NCI-H82 (cell line): ENCODE measurements around the gene XXYLT1.
"Not testable (repeated sequence)": the region's sequence is repeated elsewhere in the genome, so short reads cannot be mapped to it uniquely, and the experiment has no call there.

ENCODE experiments used
- DNase-seq: peaks from one replicate; lab custom pipeline; 2025; lab: John Stamatoyannopoulos, UW

Gene XXYLT1

DNA sequence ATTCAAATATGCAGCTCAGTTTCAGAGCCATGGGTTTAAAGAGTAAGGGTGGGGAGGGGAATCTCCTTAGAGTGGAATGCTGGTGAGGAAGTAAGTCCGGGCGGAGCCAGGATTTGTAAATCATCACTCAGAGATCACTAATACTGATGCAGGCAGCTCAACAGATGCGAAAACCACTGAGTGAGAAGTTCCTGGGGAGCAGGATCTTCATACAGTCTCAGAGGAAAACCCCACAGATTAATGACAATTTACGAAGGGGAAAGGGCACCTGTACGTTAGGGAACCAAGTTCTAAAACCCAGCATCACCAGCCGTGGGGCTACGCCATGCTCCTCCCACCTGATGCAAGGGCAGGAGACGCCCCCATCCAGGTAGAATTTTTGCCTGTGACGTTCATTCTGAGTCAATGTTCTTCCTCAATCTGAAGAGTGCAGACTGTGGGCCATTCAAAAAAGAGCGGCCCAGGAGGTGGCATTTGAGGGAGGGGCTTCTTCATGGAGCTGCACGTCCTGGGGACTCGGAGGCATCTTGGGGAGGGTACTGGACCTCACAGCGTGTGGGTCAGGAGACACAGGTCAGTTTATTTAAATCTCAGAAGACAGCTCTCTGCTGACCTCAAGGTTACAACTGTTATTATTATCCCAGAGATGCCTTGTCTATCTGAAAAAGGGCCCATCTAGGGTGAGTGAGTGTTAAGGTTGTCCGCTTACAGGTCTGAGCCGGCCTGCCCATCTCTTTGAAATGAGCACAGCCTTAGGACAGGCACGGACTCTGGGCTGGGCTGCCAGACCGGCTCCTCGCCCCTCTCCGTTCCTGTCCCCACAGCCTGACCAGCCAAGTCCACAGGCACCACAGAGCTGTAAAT lies 228.0 kb downstream of the XXYLT1 start:
- no peak for DNase-seq

DNA sequence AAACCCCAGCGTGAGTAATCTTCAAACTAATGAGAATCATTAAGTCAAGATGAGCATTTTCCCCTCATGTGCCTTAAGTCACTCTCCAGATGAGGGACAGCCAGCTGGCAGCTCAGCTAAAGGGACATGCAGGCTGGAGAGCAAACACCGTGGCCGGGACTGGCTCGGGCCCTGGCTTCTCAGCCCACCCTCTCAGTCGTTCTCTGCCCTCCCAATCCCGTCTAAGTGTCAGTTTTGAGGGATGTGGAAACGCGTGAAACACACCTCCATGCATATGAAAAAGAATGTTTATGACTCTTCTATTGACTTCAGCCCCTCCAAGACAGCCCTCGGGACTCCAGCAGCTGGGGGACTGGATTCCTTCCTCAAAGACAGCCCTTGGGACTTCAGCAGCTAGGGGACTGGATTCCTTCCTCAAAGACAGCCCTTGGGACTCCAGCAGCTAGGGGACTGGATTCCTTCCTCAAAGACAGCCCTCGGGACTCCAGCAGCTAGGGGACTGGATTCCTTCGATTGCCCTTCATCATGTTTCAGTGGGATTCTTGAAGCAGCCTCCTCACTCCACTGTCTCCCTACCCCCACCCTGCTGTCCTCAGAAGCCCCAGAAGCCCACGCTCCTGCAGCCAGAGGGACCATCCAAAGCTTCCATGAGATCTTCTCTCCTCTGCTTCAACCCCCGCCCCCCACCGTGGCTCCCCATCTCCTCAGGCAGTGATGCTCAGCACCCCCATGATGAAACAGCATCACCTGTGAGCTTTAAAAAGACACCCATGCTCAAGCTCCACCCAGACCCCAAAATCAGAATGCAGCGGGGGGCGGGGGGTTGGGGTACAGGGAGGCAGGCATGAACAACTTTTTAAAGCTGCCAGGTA lies 228.9 kb downstream of the XXYLT1 start:
- no peak for DNase-seq

DNA sequence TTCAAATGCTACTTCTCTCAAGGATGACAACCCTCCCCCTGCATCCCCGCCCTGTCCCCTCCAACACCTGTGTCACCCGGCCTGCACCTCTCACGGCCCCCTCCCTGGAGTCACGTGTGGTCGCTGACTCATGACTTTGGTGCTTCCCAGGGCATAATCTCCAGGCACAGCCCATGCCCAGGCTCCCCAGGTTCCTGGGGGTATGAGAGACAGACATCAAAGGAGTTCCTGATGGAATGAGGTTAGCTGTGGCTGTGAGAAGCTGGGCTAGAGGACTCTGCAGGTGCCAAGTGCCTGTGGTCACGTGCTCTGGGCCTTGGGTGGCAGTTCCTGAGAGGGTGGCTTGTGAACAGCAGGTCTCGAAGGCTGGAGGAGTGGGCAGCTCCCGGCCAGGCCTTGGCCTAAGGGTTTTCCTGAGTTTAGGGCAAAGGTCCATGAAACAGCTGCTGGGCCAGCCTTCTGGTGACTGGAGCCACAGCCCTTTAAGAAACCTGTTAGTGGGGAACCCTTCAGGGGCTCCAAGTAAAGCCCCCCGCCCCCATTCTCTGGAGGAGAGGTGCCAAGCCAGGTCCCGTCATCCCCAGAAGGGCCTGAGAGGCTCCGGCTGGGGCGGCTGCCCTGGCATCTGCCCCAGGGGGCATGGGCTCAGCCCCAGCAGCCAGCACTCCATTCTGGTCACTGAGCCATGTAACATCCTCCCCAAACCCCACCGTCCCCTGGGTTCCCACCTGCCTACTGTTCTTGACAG lies 230.0 kb downstream of the XXYLT1 start:
- no peak for DNase-seq

DNA sequence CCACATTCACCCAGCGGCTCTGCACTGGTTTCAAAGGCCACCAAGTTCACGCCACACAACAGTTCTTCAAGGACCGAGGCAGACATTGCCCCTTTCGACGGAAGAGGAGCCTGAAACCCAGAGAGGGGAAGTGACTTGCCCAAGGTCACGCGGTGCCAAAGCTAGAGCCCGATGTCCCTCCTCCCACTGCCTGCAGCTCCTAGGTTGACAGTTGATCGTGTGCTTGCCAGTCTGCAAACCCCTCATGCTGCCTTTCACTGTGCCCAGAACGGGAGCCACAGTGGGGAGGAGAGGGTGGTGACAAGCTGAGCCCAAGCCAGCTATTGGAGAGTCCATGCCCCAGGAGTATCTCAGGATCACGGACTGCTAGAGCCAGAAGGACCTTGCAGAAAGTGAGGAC lies 230.9 kb downstream of the XXYLT1 start:
- DNase-seq = no peak

DNA sequence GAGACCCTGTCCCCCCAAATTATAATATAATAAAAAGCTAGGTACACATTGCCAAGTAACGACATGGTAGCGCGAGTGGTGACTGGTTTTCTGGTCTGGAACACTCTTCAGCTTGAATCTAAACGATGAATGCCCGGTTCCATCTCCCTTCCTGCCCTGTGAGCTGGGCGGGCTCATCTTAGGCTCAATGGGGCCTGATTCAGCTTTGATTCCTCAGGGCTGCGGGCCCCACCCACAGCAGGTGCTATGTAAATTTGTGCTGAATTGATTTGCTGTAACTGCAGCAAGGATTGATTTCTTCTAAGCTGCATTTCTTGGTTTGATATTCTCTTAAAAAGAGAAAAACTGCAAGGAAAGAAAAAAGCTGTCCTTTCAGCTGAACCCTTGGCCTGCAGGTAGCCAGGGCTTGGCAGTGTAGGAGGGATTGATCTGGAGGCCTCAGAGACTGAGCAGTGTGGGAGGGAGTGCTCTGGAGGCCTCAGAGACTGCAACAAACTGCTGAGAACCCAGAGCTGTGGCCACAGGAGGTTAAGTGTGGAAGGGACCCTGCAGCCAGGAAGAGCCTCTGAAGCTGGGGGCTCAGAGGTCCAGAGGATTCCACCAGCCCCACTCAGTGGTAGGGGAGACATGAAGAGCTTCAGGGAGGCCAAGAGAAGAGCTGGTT lies 231.6 kb downstream of the XXYLT1 start:
- DNase-seq = no peak

DNA sequence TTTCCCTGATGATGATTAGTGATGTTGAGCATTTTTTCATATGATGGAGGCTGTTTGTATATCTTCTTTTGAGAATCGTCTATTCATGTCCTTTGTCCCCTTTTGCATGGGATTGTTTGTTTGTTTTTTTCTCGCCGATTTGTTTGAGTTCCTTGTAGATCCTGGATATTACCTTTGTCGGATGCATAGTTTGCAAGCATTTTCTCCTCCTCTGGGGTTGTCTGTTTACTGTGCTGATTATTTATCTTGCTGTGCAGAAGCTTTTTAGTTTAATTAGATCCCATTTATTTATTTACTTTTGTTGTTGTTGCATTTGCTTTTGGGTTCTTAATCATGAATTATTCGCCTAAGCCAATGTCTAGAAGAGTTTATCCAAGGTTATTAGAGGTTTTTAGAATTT lies 232.8 kb downstream of the XXYLT1 start:
- no peak for DNase-seq

DNA sequence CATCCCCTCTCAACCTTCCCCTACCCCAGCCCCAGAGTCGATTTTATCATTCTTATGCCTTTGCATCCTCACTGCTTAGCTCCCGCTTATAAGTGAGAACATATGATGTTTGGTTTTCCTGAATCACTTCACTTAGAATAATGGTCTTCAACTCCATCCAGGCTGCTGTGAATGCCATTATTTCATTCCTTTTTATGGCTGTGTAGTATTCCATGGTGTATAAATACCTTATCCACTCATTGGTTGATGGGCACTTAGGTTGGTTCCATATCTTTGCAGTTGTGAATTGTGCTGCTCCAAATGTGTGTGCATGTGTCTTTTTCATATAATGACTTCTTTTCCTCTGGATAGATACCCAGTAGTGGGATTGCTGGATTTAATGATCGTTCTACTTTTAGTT lies 233.4 kb downstream of the XXYLT1 start:
- not testable (repeated sequence) for DNase-seq

DNA sequence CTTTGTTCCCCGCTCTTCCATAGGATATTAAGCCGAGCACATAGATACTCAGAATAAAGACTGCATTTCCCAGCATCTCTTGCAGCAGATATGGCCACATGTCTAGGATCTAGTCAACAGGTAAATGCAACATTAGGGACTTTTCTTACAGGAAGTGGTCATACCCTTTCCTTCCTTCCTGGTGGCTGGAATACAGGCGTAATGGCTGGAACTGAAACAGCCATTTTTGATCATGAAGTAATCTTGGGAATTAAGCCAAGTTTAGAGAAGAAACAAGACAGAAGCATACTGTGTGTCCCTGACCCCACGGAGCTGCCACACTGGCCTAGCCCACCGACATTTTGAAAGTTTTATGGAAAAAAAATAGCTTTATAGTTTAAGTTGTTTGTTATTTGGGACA lies 234.0 kb downstream of the XXYLT1 start:
- no peak for DNase-seq

DNA sequence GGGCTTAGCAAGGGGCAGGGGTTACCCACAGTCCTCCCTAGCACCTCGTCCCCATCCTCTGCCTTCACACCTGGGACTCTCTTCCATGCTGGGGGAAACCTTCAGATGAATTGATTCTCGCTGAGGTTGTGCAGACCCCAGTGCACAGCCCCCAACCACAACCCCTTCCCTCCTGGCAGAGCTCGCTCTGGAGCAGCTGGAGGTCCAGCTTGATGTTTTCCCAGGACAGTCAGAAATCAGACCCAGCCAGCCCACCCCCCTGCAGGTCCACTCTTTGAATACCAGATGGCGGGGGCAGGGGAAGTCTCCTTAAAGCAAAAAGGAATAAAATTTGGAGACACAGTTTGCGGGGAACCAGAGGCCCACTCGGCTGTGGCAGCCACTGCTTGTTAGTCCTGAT lies 234.4 kb downstream of the XXYLT1 start:
- no peak for DNase-seq

DNA sequence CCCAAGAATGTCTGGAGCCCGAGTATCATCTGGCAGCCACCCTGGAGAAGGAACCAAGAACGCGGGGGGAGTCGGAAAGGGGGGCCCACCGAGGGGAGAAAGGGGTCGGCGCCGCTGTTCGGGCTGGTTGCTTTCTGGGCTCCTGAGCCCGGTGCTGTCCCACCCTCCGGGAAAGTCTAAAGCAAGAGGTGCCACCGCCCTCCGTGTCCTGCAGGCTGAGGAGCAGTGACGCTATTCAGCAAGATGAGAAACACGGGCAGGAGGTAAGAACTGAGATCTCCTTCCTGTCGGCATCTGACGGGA lies 234.8 kb downstream of the XXYLT1 start:
- DNase-seq = no peak

DNA sequence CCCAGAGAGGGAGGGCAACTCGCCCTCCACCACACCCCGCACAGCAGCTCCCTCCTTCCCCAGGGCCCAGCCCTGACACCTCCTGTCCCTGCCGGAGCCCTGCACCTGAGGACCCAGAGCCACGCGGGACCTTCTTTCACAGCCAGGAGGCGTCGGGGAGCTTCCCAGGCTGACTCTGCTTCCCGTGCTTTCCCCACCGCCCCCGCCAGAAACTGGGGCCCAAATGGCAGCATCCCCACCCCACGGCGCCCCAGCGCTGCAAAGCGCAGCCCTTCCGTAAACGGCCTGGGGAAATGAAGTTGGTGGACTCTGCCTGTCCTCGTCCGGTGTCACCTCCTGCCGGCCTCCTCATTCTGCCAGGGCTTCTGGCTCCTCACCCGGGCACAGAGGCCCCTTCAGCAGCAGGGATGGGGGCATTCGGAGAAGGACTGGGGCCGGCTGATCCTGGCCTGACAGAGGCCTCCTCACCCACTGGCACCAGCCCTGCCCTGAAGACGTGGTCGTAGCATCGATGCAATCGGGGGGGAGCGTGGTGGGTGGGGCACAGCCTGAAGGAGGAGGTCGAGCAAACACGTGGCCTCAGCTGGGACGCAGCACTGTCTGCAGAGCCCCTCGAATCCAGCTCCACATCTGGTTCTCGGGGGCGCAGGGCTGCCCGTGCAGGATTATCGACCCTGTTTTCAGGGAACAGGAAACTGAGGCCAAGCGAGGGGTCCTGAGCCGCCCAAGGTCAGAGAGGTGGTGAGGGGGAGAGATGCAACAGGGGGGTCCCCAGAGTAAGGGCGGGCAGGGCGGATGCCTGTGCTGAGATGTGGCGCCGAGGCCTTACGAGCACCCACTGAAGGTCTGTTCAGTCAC lies 235.4 kb downstream of the XXYLT1 start:
- DNase-seq = peak; percentile 49

DNA sequence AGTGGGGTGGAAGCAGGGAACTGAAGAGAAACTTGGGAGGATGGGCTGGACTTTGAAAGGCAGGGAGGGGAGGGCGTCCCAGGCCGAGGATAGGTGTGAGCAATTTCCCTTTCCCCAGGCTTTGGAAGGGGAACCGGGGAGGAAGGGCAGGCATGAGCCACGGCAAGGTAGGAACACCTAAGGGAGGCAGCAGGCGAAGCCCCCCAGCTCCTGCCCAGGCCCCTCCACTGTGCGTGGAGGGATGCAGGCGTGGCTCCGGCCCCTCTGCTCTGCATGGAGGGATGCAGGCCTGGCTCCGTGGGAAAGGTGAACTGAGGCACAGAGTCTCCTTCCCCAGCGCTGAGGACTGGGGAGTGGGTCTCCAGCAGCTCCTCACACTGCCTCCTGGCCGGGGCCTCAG lies 236.4 kb downstream of the XXYLT1 start:
- DNase-seq = no peak

DNA sequence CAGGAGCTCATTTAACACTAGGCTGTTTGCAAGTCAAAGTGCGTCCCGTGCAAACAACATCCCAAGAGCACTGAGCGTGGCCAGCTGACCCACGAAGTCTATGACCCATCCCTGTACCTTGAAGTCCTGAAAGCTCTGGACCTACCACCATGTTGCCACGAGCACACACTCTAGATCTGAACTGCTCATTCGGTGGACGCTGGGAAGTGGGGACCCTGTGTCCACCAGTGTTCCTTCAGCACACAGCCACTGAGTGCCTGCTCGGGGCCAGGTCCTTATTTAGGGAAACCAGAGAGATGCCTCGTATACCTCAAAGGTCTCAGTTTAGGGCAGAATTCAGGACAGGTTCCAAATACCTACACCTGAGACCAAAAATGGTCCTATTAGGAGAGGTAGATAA lies 236.9 kb downstream of the XXYLT1 start:
- DNase-seq = no peak

DNA sequence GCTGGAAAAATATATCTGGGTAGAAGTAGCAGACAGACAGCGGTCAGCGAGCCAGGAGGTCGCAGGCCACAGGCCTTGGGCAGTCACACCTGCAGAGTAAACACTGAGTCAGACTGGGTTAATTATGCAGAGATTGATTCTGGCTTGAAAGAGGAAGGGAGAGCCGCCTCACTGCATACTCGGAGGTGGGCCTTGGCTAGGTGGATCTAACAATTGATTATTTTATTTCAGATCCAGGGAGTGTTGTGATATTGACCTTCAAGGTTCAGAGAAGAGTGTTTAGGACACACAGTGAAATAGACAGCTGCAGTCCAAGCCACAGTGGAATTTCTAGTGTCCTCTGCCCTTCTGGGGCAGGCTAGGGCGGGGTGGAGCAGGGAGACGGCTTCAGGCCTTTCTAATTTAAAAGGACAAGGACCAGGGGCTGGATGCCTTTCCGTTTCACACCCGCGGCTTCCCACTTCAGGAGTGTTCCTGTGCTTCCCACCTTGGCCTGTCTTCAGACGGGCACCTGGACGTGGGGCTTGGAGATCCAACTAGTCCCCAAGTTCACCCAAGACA lies 237.3 kb downstream of the XXYLT1 start:
- DNase-seq = no peak

DNA sequence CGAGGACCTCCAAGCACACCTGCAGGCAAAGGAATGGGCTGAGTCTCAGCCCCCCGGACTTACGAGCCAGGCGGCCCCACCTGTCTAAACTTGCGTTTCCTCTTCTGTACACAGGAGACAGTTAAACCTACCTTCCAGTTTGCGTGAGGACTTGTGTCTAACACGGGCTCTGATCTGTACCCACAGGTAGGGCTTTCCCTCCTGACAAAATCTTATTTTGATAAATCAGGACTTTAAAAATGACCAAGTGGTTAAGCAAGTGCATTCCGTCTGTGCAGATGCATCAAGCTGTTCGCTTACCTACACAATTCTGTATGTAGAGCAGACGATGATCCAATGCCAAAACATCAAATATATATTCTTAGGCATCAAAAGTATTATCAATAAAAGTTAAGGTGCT lies 238.0 kb downstream of the XXYLT1 start:
- no peak for DNase-seq

DNA sequence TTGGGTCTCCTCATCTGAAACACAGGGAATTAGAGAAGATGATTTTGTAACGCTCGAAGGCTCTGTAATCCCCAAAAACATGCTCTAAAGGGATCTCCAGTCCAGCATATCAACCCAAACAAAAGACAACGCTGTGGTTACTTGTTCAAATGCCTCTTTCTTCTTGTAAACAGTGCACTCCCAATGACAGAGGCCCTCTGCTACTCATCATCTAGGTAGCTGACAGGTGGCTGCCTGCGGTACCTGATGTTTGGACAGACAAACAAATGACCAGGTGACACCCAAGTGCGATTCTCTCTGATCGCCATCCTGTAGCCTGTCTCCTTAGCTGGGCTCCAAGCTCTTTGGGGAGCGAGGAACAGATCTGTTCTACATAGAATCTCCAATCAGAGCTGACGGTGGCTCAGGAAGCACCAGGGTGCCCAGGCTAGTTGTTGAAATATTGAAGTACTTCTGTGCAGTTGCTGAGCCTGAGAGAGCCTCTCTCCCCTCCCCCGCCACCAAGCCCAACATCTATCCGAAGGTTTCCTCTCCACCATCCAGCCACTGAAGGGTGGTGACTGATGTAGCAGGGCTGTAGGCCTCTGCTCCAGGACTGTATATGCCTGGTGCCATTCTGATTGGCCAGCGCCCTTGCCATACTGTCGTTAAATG lies 238.7 kb downstream of the XXYLT1 start:
- no peak for DNase-seq

DNA sequence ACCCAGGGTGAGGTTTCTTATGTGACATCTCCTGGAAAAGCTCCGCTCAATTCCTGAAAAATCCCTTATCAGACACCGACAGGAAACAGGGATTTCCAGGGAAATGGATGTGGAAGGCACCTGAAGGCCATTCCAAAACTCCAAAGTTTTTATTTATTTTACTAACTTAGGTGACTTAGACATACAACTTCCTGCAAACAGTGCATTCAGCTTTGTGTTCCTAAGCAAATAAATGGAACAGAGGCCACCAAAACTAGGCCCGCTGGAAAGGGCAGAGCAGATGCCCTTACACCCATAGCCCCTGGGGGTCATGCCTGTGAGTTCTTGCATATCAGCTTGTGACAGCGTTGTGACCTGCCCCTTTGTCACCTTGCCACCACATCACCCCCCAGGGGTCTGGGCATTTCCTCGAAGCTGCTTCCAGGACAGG lies 239.4 kb downstream of the XXYLT1 start:
- DNase-seq = no peak

DNA sequence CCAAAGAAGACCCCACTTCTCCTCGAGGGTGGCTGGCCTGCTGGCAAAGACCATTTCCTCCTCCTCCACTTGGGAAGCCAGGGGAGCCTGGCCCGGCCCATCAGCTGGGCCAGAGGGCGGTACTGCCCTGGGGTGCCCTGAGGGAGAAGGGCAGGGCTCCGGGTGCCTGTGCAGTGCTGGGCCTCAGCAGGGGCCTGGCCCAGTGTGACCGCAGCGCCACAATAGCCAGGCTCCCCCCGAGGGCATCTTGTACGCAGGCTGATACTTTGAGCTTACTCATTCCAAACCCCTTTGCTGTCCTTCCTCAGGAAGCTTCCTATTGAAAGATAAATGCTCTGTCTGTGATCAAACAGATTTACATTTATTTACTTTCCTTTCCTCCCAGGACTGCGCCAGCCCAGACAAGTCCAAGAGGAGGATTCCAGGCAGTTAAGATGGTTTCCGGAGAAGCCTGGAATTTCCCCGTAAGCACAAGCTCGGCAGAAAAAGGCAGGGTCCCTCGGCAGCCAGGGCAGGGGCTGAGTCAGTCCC lies 240.1 kb downstream of the XXYLT1 start:
- no peak for DNase-seq

DNA sequence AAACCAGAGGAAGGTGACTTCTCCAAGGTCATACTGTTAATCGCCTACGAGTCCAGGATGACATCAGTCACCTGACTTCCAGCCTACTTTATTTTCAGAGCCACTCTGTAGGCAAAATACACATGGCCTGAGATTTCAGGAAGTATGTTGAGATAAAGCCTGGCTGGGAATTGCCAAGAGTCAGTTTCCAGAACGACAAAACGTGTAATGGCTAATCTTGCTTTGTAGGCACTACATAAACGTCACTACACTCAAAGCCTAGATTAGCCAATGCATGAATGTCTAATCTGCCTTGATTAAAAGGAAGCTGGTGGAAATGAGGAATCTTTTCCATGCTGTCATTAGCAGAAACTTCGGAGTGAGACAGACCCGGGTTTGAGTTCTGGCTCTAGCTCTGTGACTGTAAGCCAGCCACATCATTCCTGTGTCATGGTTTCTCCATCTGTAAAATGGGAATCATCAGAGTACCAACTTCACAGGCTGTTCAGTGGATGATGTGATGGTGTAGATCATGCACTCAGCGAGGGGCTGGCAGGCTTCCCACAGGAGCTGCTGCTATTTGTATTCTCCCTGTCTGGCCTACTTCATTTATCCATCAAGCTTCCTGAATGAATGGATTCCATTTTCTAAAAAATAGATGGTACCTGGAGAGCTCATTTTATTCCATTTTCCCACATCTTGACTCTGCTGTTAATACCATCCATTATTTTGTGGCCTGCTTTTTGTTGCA lies 241.9 kb downstream of the XXYLT1 start:
- no peak for DNase-seq

DNA sequence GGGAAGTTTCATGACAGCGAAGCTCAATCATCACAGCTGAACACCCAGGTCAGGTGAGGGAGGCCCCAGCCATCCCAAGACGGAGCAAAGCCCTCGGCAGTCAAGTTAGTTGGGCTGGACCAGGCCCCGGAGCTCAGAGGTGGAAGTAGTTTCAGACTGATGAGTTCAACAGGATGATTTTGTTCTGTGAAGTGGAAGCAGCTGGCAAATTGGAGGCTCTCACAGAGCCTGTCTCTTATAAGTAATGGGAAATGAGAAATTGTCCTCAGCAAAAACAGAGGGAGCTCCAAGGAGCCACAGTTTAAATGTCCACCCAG lies 245.1 kb downstream of the XXYLT1 start:
- no peak for DNase-seq
